Transverse colon (tissue), 4 donors: ENCODE results near the gene PRICKLE4. TPM values are rescaled to one million over a fixed set of nuclear protein-coding genes. Genes with fewer than 3 reads are reported as not detected.

Source experiments
- DNase-seq: peaks from one replicate; pipeline ENCODE4 v3.0.0-alpha.2; 2019
- H3K27ac ChIP-seq, 4 donors: fragments of 200-600 bp; sonication (generic); 2 replicates each; pipeline ENCODE4 v1.5.1; 2016 to 2018; ENCODE audit warnings: inconsistent platforms in 4 of 4
- H3K27me3 ChIP-seq: fragments of 200-600 bp; sonication (generic); 2 replicates; pipeline ENCODE4 v1.5.1; 2017; ENCODE audit warnings: inconsistent platforms
- H3K36me3 ChIP-seq, 4 donors: fragments of 200-600 bp; sonication (generic); 2 replicates each; pipeline ENCODE4 v1.5.1; 2017 to 2019; ENCODE audit warnings: inconsistent platforms in 4 of 4
- H3K4me1 ChIP-seq, 4 donors: fragments of 200-600 bp; sonication (generic); 2 replicates each; pipeline ENCODE4 v1.5.1; 2017 to 2020; ENCODE audit warnings: inconsistent platforms in 4 of 4
- H3K4me3 ChIP-seq, 4 donors: fragments of 200-600 bp; sonication (generic); 1 replicate in 1 of 4; 2 replicates in 3 of 4; pipeline versions ENCODE4 v1.5.1 to v1.6.1; 2017 to 2019; ENCODE audit warnings: inconsistent platforms in 4 of 4
- H3K9me3 ChIP-seq, 2 donors: fragments of 200-600 bp; sonication (generic); 2 replicates each; pipeline ENCODE4 v1.5.1; 2017 to 2019; ENCODE audit warnings: inconsistent platforms in 2 of 2
- CTCF ChIP-seq, 5 experiments: fragments of 200-600 bp in 3 of 5; fragments of 450-650 bp in 2 of 5; sonication (generic) in 3 of 5; IDR thresholded peaks; 1 replicate in 2 of 5; 2 replicates in 3 of 5; pipeline ENCODE4 v1.5.1; 2016 to 2017; ENCODE audit warnings: antibody characterized with exemption in 5 of 5, inconsistent platforms in 3 of 5, mild to moderate bottlenecking in 2 of 5, moderate library complexity in 1 of 5
- EP300 ChIP-seq: sonication (generic); formaldehyde crosslinking; IDR thresholded peaks from one replicate; pipeline ENCODE4 v1.6.1; 2017; ENCODE audit warnings: antibody characterized with exemption, low read depth
- POLR2A ChIP-seq: fragments of 450-650 bp; IDR thresholded peaks from one replicate; pipeline ENCODE4 v1.6.1; 2016; ENCODE audit warnings: antibody characterized with exemption, mild to moderate bottlenecking, moderate library complexity
- POLR2AphosphoS5 ChIP-seq, 3 donors: sonication (generic); formaldehyde crosslinking; IDR thresholded peaks; one replicate each; pipeline ENCODE4 v1.6.1; 2016; ENCODE audit warnings: antibody characterized with exemption in 3 of 3
- WGBS, 2 donors: methylation state at CpG; one replicate each; pipeline ENCODE4 v1.1.5; 2018; ENCODE audit warnings: low coverage in 1 of 2; 5-methylcytosine and 5-hydroxymethylcytosine counted together
- in situ Hi-C, 4 donors: fragments of 200-750 bp; cut with MboI; loops; one replicate each; pipeline versions ENCODE4 v1.15.0 to v1.15.1; 2017; ENCODE audit warnings: low sequenced_read_pairs in 3 of 4, low pct_ligation_motif_present in 1 of 4, low pct_unique_long_range_greater_than_20kb in 1 of 4
- intact Hi-C: fragments of 100-400 bp; cut with DNase I; formaldehyde crosslinking; loops from one replicate; pipeline ENCODE4 v1.15.1; 2023; ENCODE audit warnings: low total_unique reads
- total RNA-seq, 4 donors: library from RNA; depleted of rRNA; stranded (reverse); fragments of >200 nt; gene quantifications; one replicate each; pipeline ENCODE4 v1.1.0, GENCODE V29; 2016

PRICKLE4 gene
- total RNA-seq, 4 donors from 2014 or later, result 6.7 to 52.0 (median 21.0) TPM

- 50% methylated on average over 11 of the region's 11 CpGs; no CpG with 5 or more reads in 1 of the 2 donors for WGBS, 2 donors
- Histone ChIP-seq H3K4me3 (peak overlapping the region; percentile 79 to 98 (median 86)), H3K4me1 (peaks cover 39 to 60% (median 50%) of the 10 kb centered on the region in 4 donors), H3K9me3 (no peaks in the 10 kb centered on the region), H3K27me3 (no peaks in the 10 kb centered on the region), H3K36me3 (no peaks in the 10 kb centered on the region), H3K27ac (peak overlapping the region; percentile 97 to 98 (median 98))
- DNase-seq, result no peak
- in situ Hi-C loops (no loop called here), intact Hi-C loops (no loop called here)
- TF ChIP-seq EP300, result no peak
- no peak for TF ChIP-seq POLR2A
- TF ChIP-seq POLR2AphosphoS5 (IDR thresholded peaks at IDR 0.05), result no peak
- no peak for TF ChIP-seq CTCF (IDR thresholded peaks at IDR 0.05)
These were observed 47.2 kb upstream of the PRICKLE4 start for GRCh38 chr6:41733360-41733706.

DNA sequence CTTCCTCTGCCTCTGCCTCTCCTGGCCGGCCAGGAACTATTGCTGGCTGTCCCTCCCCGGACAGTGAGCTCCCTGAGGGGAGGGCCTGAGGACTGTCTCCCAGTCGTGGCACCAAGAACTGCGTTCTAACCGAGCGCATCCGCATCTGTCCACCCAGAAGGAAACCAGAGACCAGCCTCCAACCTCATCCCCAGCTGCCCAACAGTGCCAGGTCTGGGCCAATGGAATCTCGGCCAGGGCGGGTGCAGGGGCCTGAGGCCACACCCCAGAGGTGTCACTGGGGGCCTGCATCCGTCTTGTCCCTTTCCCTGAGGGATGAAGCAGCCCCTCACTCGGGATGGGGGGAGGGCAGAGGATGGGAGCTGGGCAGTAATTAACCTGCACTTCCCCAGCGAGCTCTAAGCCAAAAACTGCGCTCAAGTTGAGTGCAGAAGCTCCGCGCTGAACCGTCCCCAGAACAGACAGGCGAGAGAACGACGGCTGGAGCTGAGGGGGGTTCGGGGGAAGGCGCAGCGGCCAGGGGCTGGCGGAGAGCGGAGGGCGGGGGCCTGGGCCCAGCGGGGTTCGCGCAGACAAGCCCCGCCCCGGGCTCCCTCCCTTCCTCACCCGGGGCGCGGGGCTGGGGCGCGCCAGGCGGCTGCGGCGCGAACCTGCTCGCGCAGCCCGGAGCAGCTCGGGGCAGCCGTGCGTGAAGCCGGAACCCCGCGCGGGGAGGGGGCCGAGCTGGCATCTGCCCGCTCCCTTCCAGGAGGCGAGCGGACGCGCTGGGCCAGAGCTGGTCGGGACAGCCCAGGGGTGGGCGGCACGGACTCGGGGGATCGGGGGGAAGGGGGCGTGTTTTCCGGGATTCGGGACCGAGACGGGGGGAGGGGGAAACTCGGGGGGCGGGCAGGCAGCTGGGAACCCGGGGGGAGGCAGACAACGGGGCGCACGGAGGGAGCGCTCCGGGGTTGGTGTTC lies 46.6 kb upstream of the PRICKLE4 start:
- H3K4me3 ChIP-seq, result peak overlapping the region; percentile 79 to 98 (median 86)
- H3K27ac ChIP-seq, result peak overlapping the region; percentile 97 to 98 (median 98)
- in situ Hi-C loops (no loop called here), intact Hi-C loops (loop anchor here (2.0 kb wide), 1 partner anchor 19 kb away; no protein-coding TSS in a partner anchor)
- H3K4me1 ChIP-seq, result peaks cover 32 to 53% (median 43%) of the 10 kb centered on the region in 4 donors
- TF ChIP-seq POLR2A, result peak; percentile 38
- TF ChIP-seq POLR2AphosphoS5 (IDR thresholded peaks at IDR 0.05), result peak; percentile 8 to 40 (median 37)
- no peak for TF ChIP-seq CTCF (IDR thresholded peaks at IDR 0.05)
- H3K27me3 ChIP-seq, result no peaks in the 10 kb centered on the region
- peak; percentile 82 for DNase-seq
- WGBS, 2 donors, result 2% methylated on average over 53 of the region's 73 CpGs; no CpG with 5 or more reads in 1 of the 2 donors
- H3K9me3 ChIP-seq, result no peaks in the 10 kb centered on the region
- no peaks in the 10 kb centered on the region for H3K36me3 ChIP-seq

- TF ChIP-seq EP300 (no peak), CTCF (IDR thresholded peaks at IDR 0.05) (no peak), POLR2A (peak; percentile 56), POLR2AphosphoS5 (IDR thresholded peaks at IDR 0.05) (no peak)
- in situ Hi-C loops, result no loop called here
These were observed 45.7 kb upstream of the PRICKLE4 start for GRCh38 chr6:41734666-41735426.

More at GRCh38 chr6:41734666-41735426, 45.7 kb upstream of the PRICKLE4 start:
- Histone ChIP-seq H3K27me3 (no peaks in the 10 kb centered on the region), H3K27ac (peak overlapping the region; percentile 97 to 98 (median 98)), H3K4me3 (peak overlapping the region; percentile 79 to 98 (median 86)), H3K36me3 (no peaks in the 10 kb centered on the region), H3K4me1 (peaks cover 25 to 45% (median 35%) of the 10 kb centered on the region in 4 donors), H3K9me3 (no peaks in the 10 kb centered on the region)
- 0% methylated on average over 30 of the region's 76 CpGs; no CpG with 5 or more reads in 1 of the 2 donors for WGBS, 2 donors
- intact Hi-C loops, result loop anchor here (1.0 to 2.0 kb wide), 2 partner anchors 20 to 29 kb away; no protein-coding TSS in a partner anchor
- peak; percentile 86 for DNase-seq
